ENCODE measurements around the gene RTF2.

DNA sequence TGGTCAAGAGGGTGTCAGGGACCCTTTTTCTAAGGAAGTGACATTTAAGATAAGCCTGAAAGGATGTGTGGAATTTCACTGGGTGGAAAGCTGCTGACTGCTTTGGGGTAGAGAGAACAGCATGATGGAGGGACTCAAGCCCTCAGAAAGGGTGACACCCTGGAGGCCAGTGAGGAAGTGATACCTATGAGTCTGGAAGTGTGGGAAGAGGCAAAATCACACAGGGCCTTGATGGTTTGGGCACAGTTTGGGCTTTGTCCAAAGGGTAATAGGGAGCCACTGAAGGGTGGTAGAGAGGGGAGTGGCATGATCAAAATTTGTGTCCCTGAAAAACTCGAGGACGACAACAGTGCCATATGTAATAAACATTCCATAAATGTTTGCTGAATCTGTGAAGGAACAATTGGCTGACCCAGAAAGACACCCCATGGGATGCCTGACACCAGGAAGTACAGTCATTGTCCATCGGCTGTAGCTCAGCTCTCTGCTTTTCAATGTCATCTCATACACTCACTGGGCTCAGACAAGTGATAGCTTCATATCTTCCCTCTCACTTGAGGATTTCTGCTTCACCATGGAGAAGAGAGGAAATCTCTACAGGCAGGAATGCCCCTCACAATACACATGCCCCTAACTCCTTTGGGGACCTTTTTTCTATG is 35.1 kb upstream of the RTF2 start:
- TF ChIP-seq TAF1 (IDR thresholded peaks at IDR 0.05; ENCODE audit: borderline replicate concordance, insufficient read depth, low read length) (no peak), SIN3A (IDR thresholded peaks at IDR 0.05; ENCODE audit: borderline replicate concordance, insufficient read depth, low read length) (no peak), POLR2AphosphoS5 (IDR thresholded peaks at IDR 0.05; ENCODE audit: low read depth, low read length) (no peak), FOXP2 (optimal IDR thresholded peaks at IDR 0.05; ENCODE audit: borderline replicate concordance, extremely low read depth, extremely low read length, insufficient read depth) (no peak)
- TF ChIP-seq, protein P1, sequence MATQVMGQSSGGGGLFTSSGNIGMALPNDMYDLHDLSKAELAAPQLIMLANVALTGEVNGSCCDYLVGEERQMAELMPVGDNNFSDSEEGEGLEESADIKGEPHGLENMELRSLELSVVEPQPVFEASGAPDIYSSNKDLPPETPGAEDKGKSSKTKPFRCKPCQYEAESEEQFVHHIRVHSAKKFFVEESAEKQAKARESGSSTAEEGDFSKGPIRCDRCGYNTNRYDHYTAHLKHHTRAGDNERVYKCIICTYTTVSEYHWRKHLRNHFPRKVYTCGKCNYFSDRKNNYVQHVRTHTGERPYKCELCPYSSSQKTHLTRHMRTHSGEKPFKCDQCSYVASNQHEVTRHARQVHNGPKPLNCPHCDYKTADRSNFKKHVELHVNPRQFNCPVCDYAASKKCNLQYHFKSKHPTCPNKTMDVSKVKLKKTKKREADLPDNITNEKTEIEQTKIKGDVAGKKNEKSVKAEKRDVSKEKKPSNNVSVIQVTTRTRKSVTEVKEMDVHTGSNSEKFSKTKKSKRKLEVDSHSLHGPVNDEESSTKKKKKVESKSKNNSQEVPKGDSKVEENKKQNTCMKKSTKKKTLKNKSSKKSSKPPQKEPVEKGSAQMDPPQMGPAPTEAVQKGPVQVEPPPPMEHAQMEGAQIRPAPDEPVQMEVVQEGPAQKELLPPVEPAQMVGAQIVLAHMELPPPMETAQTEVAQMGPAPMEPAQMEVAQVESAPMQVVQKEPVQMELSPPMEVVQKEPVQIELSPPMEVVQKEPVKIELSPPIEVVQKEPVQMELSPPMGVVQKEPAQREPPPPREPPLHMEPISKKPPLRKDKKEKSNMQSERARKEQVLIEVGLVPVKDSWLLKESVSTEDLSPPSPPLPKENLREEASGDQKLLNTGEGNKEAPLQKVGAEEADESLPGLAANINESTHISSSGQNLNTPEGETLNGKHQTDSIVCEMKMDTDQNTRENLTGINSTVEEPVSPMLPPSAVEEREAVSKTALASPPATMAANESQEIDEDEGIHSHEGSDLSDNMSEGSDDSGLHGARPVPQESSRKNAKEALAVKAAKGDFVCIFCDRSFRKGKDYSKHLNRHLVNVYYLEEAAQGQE (IDR thresholded peaks at IDR 0.05; ENCODE audit: insufficient read depth in 1 of 2, low read depth in 2 of 2, low read length in 2 of 2), result no peak

Measured in PFSK-1 (cell line).